Activated B cell treated with CpG ODN at 0.5 μM for 24 hours (primary cell): ENCODE measurements around the gene FOXC1. TPM values are rescaled to one million over a fixed set of nuclear protein-coding genes. Genes with fewer than 3 reads are reported as not detected.
A peak's percentile ranks its signal among the peaks of the same experiment; 100 is the strongest.

Experiments
- ATAC-seq: fragments of 200-7000 bp; cut with Tn5 transposase; one replicate; pipeline ENCODE4 v1.10.0; 2021; ENCODE audit warnings: low read depth, mild to moderate bottlenecking, moderate library complexity
- CTCF ChIA-PET: fragments of 350-600 bp; sonication (Branson Sonifier 250); formaldehyde crosslinking; loops from one replicate; lab custom pipeline; 2021; ENCODE audit warnings: antibody characterized with exemption; lab: Charles Lee
- POLR2A ChIA-PET: fragments of 350-600 bp; sonication (Branson Sonifier 250); formaldehyde crosslinking; loops from one replicate; lab custom pipeline; 2021; ENCODE audit warnings: antibody characterized with exemption; lab: Charles Lee
- DNase-seq: peaks from one replicate; pipeline ENCODE4 v3.0.0; 2022
- H3K27ac Mint-ChIP-seq: one replicate; pipeline ENCODE4 v1.8.0; 2020; ENCODE audit warnings: mixed read lengths
- H3K27me3 Mint-ChIP-seq: one replicate; pipeline ENCODE4 v1.8.0; 2021; ENCODE audit warnings: mixed read lengths
- H3K36me3 Mint-ChIP-seq: one replicate; pipeline ENCODE4 v1.8.0; 2021; ENCODE audit warnings: low read depth, mixed read lengths
- H3K4me1 Mint-ChIP-seq: one replicate; pipeline ENCODE4 v1.8.0; 2021; ENCODE audit warnings: mixed read lengths
- H3K4me3 Mint-ChIP-seq: one replicate; pipeline ENCODE4 v1.8.0; 2020; ENCODE audit warnings: mild to moderate bottlenecking, mixed read lengths
- H3K9me3 Mint-ChIP-seq: one replicate; pipeline ENCODE4 v1.8.0; 2020; ENCODE audit warnings: mixed read lengths
- intact Hi-C: fragments of 100-400 bp; cut with micrococcal nuclease; formaldehyde crosslinking; loops from one replicate; pipeline ENCODE4 v1.15.1; 2024
- total RNA-seq: library from RNA; stranded (reverse); gene quantifications from 2 replicates; pipeline ENCODE4 v1.2.3, GENCODE V29; 2022
- TF ChIP-seq, protein P1 (sequence below): fragments of 200-600 bp; IDR thresholded peaks from one replicate; pipeline ENCODE4 v1.8.0; 2022; ENCODE audit warnings: antibody characterized with exemption, mild to moderate bottlenecking

FOXC1 gene
- total RNA-seq, 1 donor from 2014 or later, result 1.00 TPM

DNA sequence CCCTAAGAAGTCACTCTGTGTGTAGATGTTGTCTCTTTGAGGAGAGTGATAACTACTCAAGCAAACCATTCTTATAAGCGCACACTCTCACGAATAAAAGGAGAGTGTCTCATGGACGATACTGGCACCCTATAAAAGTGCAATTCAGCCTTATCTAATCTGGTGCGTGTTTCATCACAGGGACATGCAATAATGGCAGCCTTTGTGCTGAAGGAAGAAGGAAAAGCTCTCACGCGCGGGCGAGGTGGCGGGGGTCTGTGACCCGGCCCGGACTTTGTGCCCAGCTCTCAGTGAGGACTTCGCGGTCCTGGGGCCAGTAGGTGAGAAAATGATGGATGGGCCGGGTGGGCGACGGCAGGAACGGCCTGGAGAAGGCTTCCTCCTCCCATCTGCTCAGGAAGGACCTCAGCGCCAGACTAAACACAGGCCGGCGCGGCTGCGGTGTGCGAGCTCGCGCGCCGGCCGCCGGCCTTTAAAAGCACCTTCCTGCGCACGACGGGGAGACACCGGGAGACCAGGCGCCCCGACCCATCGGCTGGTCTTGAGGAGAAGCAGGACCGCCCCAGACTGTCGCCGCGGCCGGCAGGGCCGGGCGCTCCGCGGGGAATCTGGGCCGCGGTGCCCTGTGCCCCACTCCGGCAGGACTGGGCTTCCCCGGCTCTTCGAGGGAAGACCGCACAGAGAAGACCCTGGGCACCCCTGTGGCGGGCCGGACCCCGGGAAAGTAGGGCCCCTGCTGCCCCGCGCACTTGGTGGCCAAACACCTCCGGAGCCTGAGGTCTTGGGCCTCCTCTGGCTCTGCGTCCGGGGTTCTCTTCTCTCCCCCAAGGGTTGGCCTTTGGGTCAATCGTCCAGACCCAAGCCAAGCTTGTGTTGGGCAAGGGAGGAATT is 8.3 kb upstream of the FOXC1 start:
- CTCF ChIA-PET, result interaction anchor here (1.5 to 1.6 kb wide), 3 partner anchors 503 to 752 kb away, joined by 6 to 9 read pairs (median 6); no protein-coding TSS in a partner anchor

DNA sequence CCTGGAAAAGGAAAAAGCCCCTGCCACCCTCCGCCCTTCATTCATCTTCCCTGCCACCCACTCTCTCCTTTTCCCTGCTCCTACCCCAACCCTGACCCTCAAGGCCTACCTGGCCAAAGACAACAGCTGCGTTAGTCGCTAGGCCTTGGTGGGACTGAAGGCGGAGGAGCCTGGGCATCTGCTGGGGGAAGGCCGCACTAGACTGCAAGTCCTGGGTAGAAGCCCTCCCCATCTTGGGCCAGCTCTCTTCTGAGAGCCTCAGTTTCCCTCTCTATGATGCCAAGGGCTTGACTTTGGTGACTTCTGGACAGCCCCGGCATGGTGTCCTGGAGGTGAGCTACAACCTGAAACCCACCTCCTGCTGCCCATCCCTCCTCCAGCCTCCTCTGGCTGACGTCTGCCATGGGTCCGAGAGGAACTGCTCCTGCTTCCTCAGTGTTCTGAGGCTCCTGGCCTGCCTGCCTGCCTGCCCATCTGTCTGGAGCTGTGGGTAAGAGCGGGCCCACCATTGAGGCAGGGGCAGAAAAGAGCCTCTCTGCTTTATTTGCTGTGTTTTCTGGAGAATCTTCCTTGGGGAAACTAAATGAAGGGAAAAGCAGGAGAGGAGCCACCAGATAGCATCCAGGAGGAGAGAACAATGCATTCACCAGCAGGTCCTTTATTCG is 7.5 kb upstream of the FOXC1 start:
- Mint-ChIP-seq H3K4me1 (peaks cover 16% of the 10 kb centered on the region), H3K27me3 (peaks cover 71% of the 10 kb centered on the region), H3K27ac (no peak overlapping the region), H3K4me3 (no peak overlapping the region), H3K36me3 (no peaks in the 10 kb centered on the region), H3K9me3 (no peaks in the 10 kb centered on the region)
- DNase-seq (no peak), ATAC-seq (no peak)
- intact Hi-C loops, result no loop called here
- ChIA-PET POLR2A (interaction anchor here (0.6 kb wide), 1 partner anchor 1035 kb away, joined by 5 read pairs; no protein-coding TSS in a partner anchor), CTCF (interaction anchor here (0.8 to 1.6 kb wide), 4 partner anchors 502 to 1091 kb away, joined by 3 to 9 read pairs (median 6); no protein-coding TSS in a partner anchor)
- TF ChIP-seq, protein P1, sequence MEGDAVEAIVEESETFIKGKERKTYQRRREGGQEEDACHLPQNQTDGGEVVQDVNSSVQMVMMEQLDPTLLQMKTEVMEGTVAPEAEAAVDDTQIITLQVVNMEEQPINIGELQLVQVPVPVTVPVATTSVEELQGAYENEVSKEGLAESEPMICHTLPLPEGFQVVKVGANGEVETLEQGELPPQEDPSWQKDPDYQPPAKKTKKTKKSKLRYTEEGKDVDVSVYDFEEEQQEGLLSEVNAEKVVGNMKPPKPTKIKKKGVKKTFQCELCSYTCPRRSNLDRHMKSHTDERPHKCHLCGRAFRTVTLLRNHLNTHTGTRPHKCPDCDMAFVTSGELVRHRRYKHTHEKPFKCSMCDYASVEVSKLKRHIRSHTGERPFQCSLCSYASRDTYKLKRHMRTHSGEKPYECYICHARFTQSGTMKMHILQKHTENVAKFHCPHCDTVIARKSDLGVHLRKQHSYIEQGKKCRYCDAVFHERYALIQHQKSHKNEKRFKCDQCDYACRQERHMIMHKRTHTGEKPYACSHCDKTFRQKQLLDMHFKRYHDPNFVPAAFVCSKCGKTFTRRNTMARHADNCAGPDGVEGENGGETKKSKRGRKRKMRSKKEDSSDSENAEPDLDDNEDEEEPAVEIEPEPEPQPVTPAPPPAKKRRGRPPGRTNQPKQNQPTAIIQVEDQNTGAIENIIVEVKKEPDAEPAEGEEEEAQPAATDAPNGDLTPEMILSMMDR, result no peak

More for the DNA sequence above, 8.3 kb upstream of the FOXC1 start:
- TF ChIP-seq, protein P1, result no peak
- no peak overlapping the region for H3K4me3 Mint-ChIP-seq
- no peak overlapping the region for H3K27ac Mint-ChIP-seq
- DNase-seq (no peak), ATAC-seq (no peak)
- H3K4me1 Mint-ChIP-seq, result peaks cover 10% of the 10 kb centered on the region
- intact Hi-C loops, result no loop called here
- POLR2A ChIA-PET, result interaction anchor here (0.6 kb wide), 1 partner anchor 1036 kb away, joined by 5 read pairs; no protein-coding TSS in a partner anchor
- H3K9me3 Mint-ChIP-seq, result no peaks in the 10 kb centered on the region
- H3K27me3 Mint-ChIP-seq, result peaks cover 68% of the 10 kb centered on the region
- H3K36me3 Mint-ChIP-seq, result no peaks in the 10 kb centered on the region

DNA sequence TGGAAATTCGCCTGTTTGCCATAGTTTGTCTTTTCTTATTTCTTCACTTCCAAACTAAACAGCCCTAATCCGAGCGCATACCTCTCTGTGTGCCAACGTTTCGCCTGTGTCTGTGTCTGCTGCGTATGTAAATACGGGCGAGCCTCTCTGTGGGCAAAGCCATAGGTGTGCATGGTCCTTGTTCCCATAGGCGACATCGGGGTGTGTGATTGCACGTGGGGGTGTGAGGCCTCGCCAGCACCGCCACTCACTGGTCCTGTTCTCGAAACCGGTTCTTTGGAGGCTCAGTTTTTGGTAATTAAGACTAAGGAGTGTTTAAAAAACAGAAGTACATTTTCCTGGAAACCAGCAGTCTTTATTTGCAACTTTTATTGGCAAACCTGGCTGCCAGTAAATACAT is 6.0 kb upstream of the FOXC1 start:
- TF ChIP-seq, protein P1, result no peak
- ATAC-seq, result no peak
- no peak for DNase-seq
- Mint-ChIP-seq H3K9me3 (no peaks in the 10 kb centered on the region), H3K4me3 (no peak overlapping the region), H3K36me3 (peaks cover 2% of the 10 kb centered on the region), H3K27ac (no peak overlapping the region), H3K27me3 (peaks cover 75% of the 10 kb centered on the region), H3K4me1 (peaks cover 31% of the 10 kb centered on the region)
- intact Hi-C loops, result loop anchor here (1.0 to 2.0 kb wide), 6 partner anchors 83 to 1031 kb away; no protein-coding TSS in a partner anchor
- ChIA-PET POLR2A (no interaction called here), CTCF (interaction anchor here (1.3 kb wide), 1 partner anchor 505 kb away, joined by 5 read pairs; no protein-coding TSS in a partner anchor)

DNA sequence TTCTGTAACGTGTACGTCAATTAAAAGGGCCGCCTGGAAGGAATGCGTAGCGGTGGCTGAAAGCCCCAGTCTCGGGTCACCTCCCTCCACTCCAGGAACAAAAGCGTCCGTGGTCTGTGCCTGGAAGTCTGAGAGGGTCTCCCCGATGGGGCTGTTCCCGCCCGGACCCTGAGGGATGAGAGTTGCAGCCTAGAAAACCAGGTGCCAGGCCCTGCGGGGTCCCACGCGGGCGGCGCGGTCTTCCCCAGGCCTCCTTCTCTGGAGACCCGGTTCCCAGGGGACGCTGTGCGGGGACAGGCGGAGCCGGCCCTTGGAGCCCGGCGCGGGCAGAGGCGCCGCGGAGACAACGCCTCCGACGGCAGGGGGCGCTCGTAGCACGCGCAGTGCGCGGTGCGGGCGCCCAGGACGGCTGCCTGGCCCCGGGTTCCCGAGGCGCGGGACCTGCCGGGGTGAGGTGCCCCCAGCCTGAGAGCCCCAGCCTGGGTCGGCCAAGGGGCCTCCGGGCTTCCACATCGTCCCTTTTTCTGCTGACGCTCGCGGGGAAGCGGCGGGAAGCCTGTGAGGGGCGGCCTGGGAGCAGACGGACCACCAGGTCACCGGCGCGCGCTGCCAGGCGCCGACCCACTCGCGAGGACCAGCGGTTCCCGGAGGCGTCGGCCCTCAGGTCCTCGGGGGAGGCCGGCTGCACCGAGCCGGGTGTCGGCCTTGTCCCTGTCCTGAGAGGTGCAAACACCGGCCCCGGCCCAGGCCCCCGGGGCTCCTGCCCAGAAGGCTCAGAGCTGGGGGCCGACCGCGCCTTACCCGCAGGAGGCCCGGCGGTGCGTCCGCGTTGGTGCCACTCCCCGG is 5.3 kb upstream of the FOXC1 start:
- DNase-seq (peak; percentile 80), ATAC-seq (peak; percentile 76)
- peaks cover 73% of the 10 kb centered on the region for H3K27me3 Mint-ChIP-seq
- CTCF ChIA-PET, result interaction anchor here (0.6 to 4.2 kb wide), 9 partner anchors 10 to 1030 kb away, joined by 3 to 43 read pairs (median 4); no protein-coding TSS in a partner anchor
- intact Hi-C loops, result loop anchor here (1.0 to 5.0 kb wide), 7 partner anchors 82 to 1030 kb away; no protein-coding TSS in a partner anchor
- peaks cover 34% of the 10 kb centered on the region for H3K4me1 Mint-ChIP-seq
- TF ChIP-seq, protein P1, result no peak
- H3K27ac Mint-ChIP-seq, result no peak overlapping the region
- H3K4me3 Mint-ChIP-seq, result no peak overlapping the region
- no peaks in the 10 kb centered on the region for H3K9me3 Mint-ChIP-seq
- POLR2A ChIA-PET, result interaction anchor here (1.0 kb wide), 1 partner anchor 500 kb away, joined by 4 read pairs; no protein-coding TSS in a partner anchor
- peaks cover 2% of the 10 kb centered on the region for H3K36me3 Mint-ChIP-seq
